Measurements from ENCODE around the gene KRT35. TPM values are rescaled to one million over a fixed set of nuclear protein-coding genes. Genes with fewer than 3 reads are reported as not detected.
"Not testable (repeated sequence)": the region's sequence is repeated elsewhere in the genome, so short reads cannot be mapped to it uniquely, and the experiment has no call there.

The KRT35 gene
- total RNA-seq, 1 donor: not detected

GRCh38 chr17:41437254-41437653, 43.7 kb downstream of the KRT35 start:
- TF ChIP-seq CTCF (IDR thresholded peaks at IDR 0.05; ENCODE audit: insufficient read depth, low read depth, low read length): no peak
- no peak for DNase-seq (ENCODE audit: low read depth)
- H3K4me3 ChIP-seq (ENCODE audit: low read depth, low read length): no peak overlapping the region

- no peak overlapping the region for H3K4me3 ChIP-seq (ENCODE audit: low read depth, low read length)
- no peak for TF ChIP-seq CTCF (IDR thresholded peaks at IDR 0.05; ENCODE audit: insufficient read depth, low read depth, low read length)
- DNase-seq (ENCODE audit: low read depth): no peak
Observed at GRCh38 chr17:41434415-41434814, 46.5 kb downstream of the KRT35 start.

- TF ChIP-seq CTCF (IDR thresholded peaks at IDR 0.05; ENCODE audit: insufficient read depth, low read depth, low read length): no peak
- no peak for DNase-seq (ENCODE audit: low read depth)
- H3K4me3 ChIP-seq (ENCODE audit: low read depth, low read length): no peak overlapping the region
Observed at GRCh38 chr17:41434005-41434404, 46.9 kb downstream of the KRT35 start.

- no peak for TF ChIP-seq CTCF (IDR thresholded peaks at IDR 0.05; ENCODE audit: insufficient read depth, low read depth, low read length)
- DNase-seq (ENCODE audit: low read depth): no peak
- no peak overlapping the region for H3K4me3 ChIP-seq (ENCODE audit: low read depth, low read length)
Observed at GRCh38 chr17:41433586-41433985, 47.4 kb downstream of the KRT35 start.

- not testable (repeated sequence) for DNase-seq (ENCODE audit: low read depth); H3K4me3 ChIP-seq (ENCODE audit: low read depth, low read length)
Observed at GRCh38 chr17:41430376-41430775, 50.6 kb downstream of the KRT35 start.

- H3K4me3 ChIP-seq (ENCODE audit: low read depth, low read length): no peak overlapping the region
- no peak for DNase-seq (ENCODE audit: low read depth)
- TF ChIP-seq CTCF (IDR thresholded peaks at IDR 0.05; ENCODE audit: insufficient read depth, low read depth, low read length): no peak
Observed at GRCh38 chr17:41429667-41430066, 51.3 kb downstream of the KRT35 start.

GRCh38 chr17:41428591-41429291, 52.2 kb downstream of the KRT35 start:
- H3K4me3 ChIP-seq (ENCODE audit: low read depth, low read length): no peak overlapping the region
- no peak for TF ChIP-seq CTCF (IDR thresholded peaks at IDR 0.05; ENCODE audit: insufficient read depth, low read depth, low read length)
- DNase-seq (ENCODE audit: low read depth): peak; percentile 68

Small RNA genes lying within 50 kb of the gene (small RNA-seq; reads per million reads assigned to genes)
- 16.0 reads per million, percentile 92 among the genes with 10 or more reads in this experiment for gene RNU2-32P

Other genes with a start within 250 kb of the KRT35 start
- not detected in 2 replicates for gene KRTAP9-3, start 248.7 kb downstream of the KRT35 start, total RNA-seq
- not detected in 2 replicates for gene KRTAP9-8, start 243.2 kb downstream of the KRT35 start, total RNA-seq
- gene KRTAP9-4, start 231.5 kb downstream of the KRT35 start, total RNA-seq: not detected in 2 replicates
- gene KRTAP9-9, start 225.8 kb downstream of the KRT35 start, total RNA-seq: not detected in 2 replicates
- gene KRTAP9-6, start 215.8 kb downstream of the KRT35 start, total RNA-seq: not detected in 2 replicates
- gene KRTAP9-7, start 205.5 kb downstream of the KRT35 start, total RNA-seq: not detected in 2 replicates
- gene KRTAP29-1, start 178.3 kb downstream of the KRT35 start, total RNA-seq: not detected in 2 replicates
- gene KRTAP16-1, start 171.8 kb downstream of the KRT35 start, total RNA-seq: not detected in 2 replicates
- gene KRTAP17-1, start 165.4 kb downstream of the KRT35 start, total RNA-seq: not detected in 2 replicates
- gene KRT33A, start 130.3 kb downstream of the KRT35 start, total RNA-seq: not detected in 2 replicates
- gene KRT33B, start 111.3 kb downstream of the KRT35 start, total RNA-seq: under 0.01 and 0.32 TPM in 2 replicates
- 26.7 and 28.9 TPM in 2 replicates for gene KRT34, start 98.8 kb downstream of the KRT35 start, total RNA-seq
- not detected in 2 replicates for gene KRT31, start 83.5 kb downstream of the KRT35 start, total RNA-seq
- gene KRT37, start 56.6 kb downstream of the KRT35 start, total RNA-seq: not detected in 2 replicates
- under 0.01 TPM in 1 of 2 replicates, not detected in the other for gene KRT38, start 40.2 kb downstream of the KRT35 start, total RNA-seq
- gene KRT32, start 13.8 kb downstream of the KRT35 start, total RNA-seq: not detected in 2 replicates
- gene KRT36, start 8.8 kb upstream of the KRT35 start, total RNA-seq: under 0.01 TPM in 2 replicates
- not detected in 2 replicates for gene KRT13, start 24.5 kb upstream of the KRT35 start, total RNA-seq
- gene KRT15, start 37.7 kb upstream of the KRT35 start, total RNA-seq: 0.43 and 1.3 TPM in 2 replicates
- 579 and 604 TPM in 2 replicates for gene KRT19, start 47.2 kb upstream of the KRT35 start, total RNA-seq
- gene KRT9, start 90.9 kb upstream of the KRT35 start, total RNA-seq: not detected in 2 replicates
- gene KRT14, start 105.7 kb upstream of the KRT35 start, total RNA-seq: not detected in 2 replicates
- not detected in 2 replicates for gene KRT16, start 131.6 kb upstream of the KRT35 start, total RNA-seq
- 6.1 and 14.7 TPM in 2 replicates for gene KRT17, start 143.4 kb upstream of the KRT35 start, total RNA-seq
- 82.5 and 85.5 TPM in 2 replicates for gene EIF1, start 207.7 kb upstream of the KRT35 start, total RNA-seq
- gene GAST, start 231.2 kb upstream of the KRT35 start, total RNA-seq: not detected in 2 replicates